HepG2 (cell line): ENCODE measurements around the gene DAZL. TPM values are rescaled to one million over a fixed set of nuclear protein-coding genes. Genes with fewer than 3 reads are reported as not detected.

Source experiments
- ATAC-seq: fragments of 200-7000 bp; cut with Tn5 transposase; 3 replicates; pipeline ENCODE4 v1.9.1; 2020; ENCODE audit warnings: mild to moderate bottlenecking, moderate library complexity
- BruUV-seq: library from RNA; stranded (reverse); fragments of 400-500 nt; replicated peaks from 2 replicates; lab custom pipeline; 2021; lab: Mats Ljungman, UMichigan
- CTCF ChIA-PET: fragments of 300-600 bp; formaldehyde crosslinking; extraction: SDS; loops from one replicate; lab custom pipeline; 2021; ENCODE audit warnings: low total read pairs, inconsistent platforms, low intra/inter-chr PET ratio; lab: Yijun Ruan, JAX
- POLR2A ChIA-PET: fragments of 350-600 bp; sonication (Branson Sonifier 250); formaldehyde crosslinking; loops from one replicate; lab custom pipeline; 2020; ENCODE audit warnings: antibody characterized with exemption, inconsistent platforms; lab: Yijun Ruan, JAX
- DNase-seq: peaks from one replicate; pipeline ENCODE4 v3.0.0-alpha.2; 2015; ENCODE audit warnings: low spot score
- FAIRE-seq: peaks from 3 replicates; lab custom pipeline; 2011; peaks lifted over from hg19 to GRCh38; lab: Jason Lieb, UNC
- H2AFZ ChIP-seq: one replicate; pipeline ENCODE4 v1.6.1; 2011; ENCODE audit warnings: low read length, inconsistent platforms
- H3K27ac ChIP-seq: fragments of 300-600 bp; 3 replicates; pipeline ENCODE4 v1.8.0; 2011; ENCODE audit warnings: mixed run types, mild to moderate bottlenecking, mixed read lengths, low read length, inconsistent platforms; ENCODE audit not compliant: insufficient read depth; ENCODE audit errors: extremely low read length
- H3K27me3 ChIP-seq, 2 experiments: fragments of 200-600 bp in 1 of 2; 2 replicates in 1 of 2; 3 replicates in 1 of 2; pipeline versions ENCODE4 v1.6.0 to v1.8.0; 2011; ENCODE audit warnings: low read length in 2 of 2, mild to moderate bottlenecking in 2 of 2, moderate library complexity in 2 of 2, inconsistent platforms in 1 of 2; ENCODE audit not compliant: insufficient read depth in 2 of 2, control insufficient read depth in 1 of 2
- H3K36me3 ChIP-seq, 2 experiments: fragments of 200-600 bp in 1 of 2; replicated peaks in 1 of 2; 2 replicates in 1 of 2; 3 replicates in 1 of 2; pipeline versions ENCODE4 v1.5.1 to v1.8.0; 2011; ENCODE audit warnings: low read length in 2 of 2, inconsistent platforms in 1 of 2; ENCODE audit not compliant: insufficient read depth in 2 of 2, control insufficient read depth in 1 of 2
- H3K4me1 ChIP-seq: 2 replicates; pipeline ENCODE4 v1.5.1; 2012; ENCODE audit warnings: low read length, inconsistent platforms; ENCODE audit not compliant: insufficient read depth
- H3K4me2 ChIP-seq: 2 replicates; pipeline ENCODE4 v1.6.0; 2011; ENCODE audit warnings: low read depth, low read length, inconsistent platforms
- H3K4me3 ChIP-seq, 3 experiments: fragments of 200-600 bp in 1 of 3; sonication (generic), shearing (Covaris generic) in 1 of 3; replicated peaks in 1 of 3; 2 replicates each; pipeline ENCODE4 v1.5.1; 2011 to 2016; ENCODE audit warnings: low read length in 3 of 3, inconsistent platforms in 2 of 3, low read depth in 2 of 3, mild to moderate bottlenecking in 2 of 3, control low read depth in 1 of 3, mixed read lengths in 1 of 3; ENCODE audit not compliant: insufficient read depth in 1 of 3
- H3K79me2 ChIP-seq: one replicate; pipeline ENCODE4 v1.6.1; 2011; ENCODE audit warnings: low read length, inconsistent platforms; ENCODE audit not compliant: insufficient read depth
- H3K9ac ChIP-seq: 2 replicates; pipeline ENCODE4 v1.6.0; 2011; ENCODE audit warnings: mild to moderate bottlenecking, low read depth, low read length, inconsistent platforms; ENCODE audit not compliant: insufficient read depth
- H3K9me3 ChIP-seq: 2 replicates; pipeline ENCODE4 v1.5.1; 2012; ENCODE audit warnings: mild to moderate bottlenecking, low read length
- H4K20me1 ChIP-seq: 2 replicates; pipeline ENCODE4 v1.6.0; 2011; ENCODE audit warnings: inconsistent platforms, mild to moderate bottlenecking, low read length, moderate library complexity; ENCODE audit not compliant: insufficient read depth
- GFI1 ChIP-seq: sonication (generic); formaldehyde crosslinking; IDR thresholded peaks from 2 replicates; pipeline ENCODE4 v1.5.0; 2020; ENCODE audit warnings: missing genetic modification reagents, mild to moderate bottlenecking, borderline replicate concordance
- HMGA1 ChIP-seq: sonication (generic); formaldehyde crosslinking; conservative IDR thresholded peaks from 2 replicates; pipeline ENCODE4 v1.4.0; 2020; ENCODE audit warnings: missing genetic modification reagents
- IRX3 ChIP-seq: sonication (generic); formaldehyde crosslinking; IDR thresholded peaks from 2 replicates; pipeline ENCODE4 v1.8.1; 2023; ENCODE audit warnings: mild to moderate bottlenecking, low read depth, missing genetic modification reagents, borderline replicate concordance
- KDM5B ChIP-seq: sonication (generic); formaldehyde crosslinking; IDR thresholded peaks from 2 replicates; pipeline ENCODE4 v1.4.0; 2020; ENCODE audit warnings: missing genetic modification reagents, mild to moderate bottlenecking, borderline replicate concordance
- NKX3-1 ChIP-seq: sonication (generic); formaldehyde crosslinking; IDR thresholded peaks from 2 replicates; pipeline ENCODE4 v1.5.0; 2020; ENCODE audit warnings: missing genetic modification reagents
- PAWR ChIP-seq: sonication (generic); formaldehyde crosslinking; IDR thresholded peaks from 2 replicates; pipeline ENCODE4 v1.4.0; 2020; ENCODE audit warnings: missing genetic modification reagents, mild to moderate bottlenecking, borderline replicate concordance
- PHB2 ChIP-seq: fragments of 450-650 bp; IDR thresholded peaks from 2 replicates; pipeline ENCODE4 v1.6.1; 2018; ENCODE audit not compliant: partially characterized antibody
- SMAD1 ChIP-seq: sonication (generic); formaldehyde crosslinking; IDR thresholded peaks from 2 replicates; pipeline ENCODE4 v1.4.0; 2020; ENCODE audit warnings: missing genetic modification reagents, low read depth, mild to moderate bottlenecking, borderline replicate concordance
- TBX2 ChIP-seq: sonication (generic); formaldehyde crosslinking; IDR thresholded peaks from 2 replicates; pipeline ENCODE4 v1.5.0; 2020; ENCODE audit warnings: missing genetic modification reagents, mild to moderate bottlenecking, borderline replicate concordance
- THYN1 ChIP-seq: sonication (generic); formaldehyde crosslinking; IDR thresholded peaks from 2 replicates; pipeline ENCODE4 v1.8.1; 2023; ENCODE audit warnings: low read depth, mild to moderate bottlenecking, moderate library complexity, missing genetic modification reagents, borderline replicate concordance
- ZNF296 ChIP-seq: sonication (generic); formaldehyde crosslinking; conservative IDR thresholded peaks from 2 replicates; pipeline ENCODE4 v1.5.0; 2020; ENCODE audit warnings: mild to moderate bottlenecking, missing genetic modification reagents
- ZNF746 ChIP-seq: sonication (generic); formaldehyde crosslinking; IDR thresholded peaks from 2 replicates; pipeline ENCODE4 v1.8.0; 2022; ENCODE audit warnings: mild to moderate bottlenecking, missing genetic modification reagents
- WGBS: methylation state at CpG from one replicate; pipeline ENCODE4 v1.1.6; 2017; ENCODE audit warnings: low lambda C conversion rate; 5-methylcytosine and 5-hydroxymethylcytosine counted together
- in situ Hi-C: cut with HindIII; loops from 2 replicates; pipeline ENCODE4 v1.10.0; 2017; ENCODE audit warnings: low pct_unique_long_range_greater_than_20kb; ENCODE audit not compliant: extremely low pct_ligation_motif_present
- intact Hi-C: fragments of 100-400 bp; cut with micrococcal nuclease; formaldehyde crosslinking; loops from one replicate; pipeline ENCODE4 v1.10.0; 2022; ENCODE audit not compliant: unreplicated experiment
- polyA plus RNA-seq, 8 experiments: library from polyadenylated mRNA; depleted of rRNA in 3 of 8; stranded (reverse) in 7 of 8; unstranded in 1 of 8; fragments of >200 nt; fragmentation: Illumina TruSeq in 4 of 8; extraction: Trizol in 4 of 8; gene quantifications; 2 replicates each; pipeline versions ENCODE4 v1.2.1 to v1.2.3, GENCODE V29; 2011 to 2016; ENCODE audit warnings: low read depth in 4 of 8, missing spikeins in 1 of 8, mixed read lengths in 1 of 8; ENCODE audit not compliant: insufficient read depth in 1 of 8
- total RNA-seq, 5 experiments: library from RNA; depleted of rRNA; stranded (reverse); fragments of >200 nt; fragmentation: Illumina TruSeq; extraction: Trizol; gene quantifications; 2 replicates each; pipeline ENCODE4 v1.2.3, GENCODE V29; 2016; ENCODE audit warnings: low read depth in 1 of 5
- TF ChIP-seq, protein P1 (sequence below): sonication (generic); formaldehyde crosslinking; IDR thresholded peaks from 2 replicates; pipeline ENCODE4 v1.5.1; 2020; ENCODE audit warnings: missing genetic modification reagents, mild to moderate bottlenecking, borderline replicate concordance
- TF ChIP-seq, protein P2 (sequence below): sonication (generic); formaldehyde crosslinking; conservative IDR thresholded peaks from 2 replicates; pipeline ENCODE4 v1.8.0; 2022; ENCODE audit warnings: low read depth, missing genetic modification reagents
- TF ChIP-seq, protein P3 (sequence below): sonication (generic); formaldehyde crosslinking; IDR thresholded peaks from 2 replicates; pipeline ENCODE4 v1.4.0; 2020; ENCODE audit warnings: low read depth, mild to moderate bottlenecking, missing genetic modification reagents
- TF ChIP-seq, protein P4 (sequence below): sonication (generic); formaldehyde crosslinking; IDR thresholded peaks from 2 replicates; pipeline ENCODE4 v1.4.0; 2020; ENCODE audit warnings: missing genetic modification reagents, mild to moderate bottlenecking, borderline replicate concordance

The DAZL gene
- total and polyA plus RNA-seq, 2 of the 13 experiments (the other 11 are each of a cell fraction or from before 2014, with no cell fraction given) = not detected

DNA sequence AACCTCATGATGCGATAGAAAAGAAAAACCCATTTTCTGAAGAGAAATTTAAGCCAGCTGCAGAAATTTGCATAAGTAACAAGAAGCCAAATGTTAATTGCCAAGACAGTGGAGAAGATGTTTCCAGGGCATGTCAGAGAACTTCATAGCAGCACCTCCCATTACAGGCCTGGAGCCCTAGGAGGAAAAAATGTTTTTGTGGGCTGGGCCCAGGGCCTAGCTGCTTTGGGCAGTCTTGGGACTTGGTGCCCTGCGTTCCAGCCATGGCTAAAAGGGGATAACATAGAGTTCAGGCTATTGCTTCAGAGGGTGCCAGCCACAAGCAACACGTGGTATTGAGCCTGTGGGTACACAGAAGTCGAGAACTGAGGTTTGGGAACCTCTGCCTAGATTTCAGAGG is 10.9 kb upstream of the DAZL start:
- 16% methylated on average over 3 of the region's 4 CpGs for WGBS
- FAIRE-seq = no peak
- TF ChIP-seq ZNF296 (no peak), THYN1 (no peak), KDM5B (CRISPR knock-in tag) (no peak), PHB2 (no peak), TBX2 (CRISPR knock-in tag) (no peak), HMGA1 (no peak), SMAD1 (no peak), GFI1 (CRISPR knock-in tag) (no peak), ZNF746 (CRISPR knock-in tag) (no peak), IRX3 (CRISPR knock-in tag) (no peak), NKX3-1 (no peak), PAWR (CRISPR knock-in tag) (no peak)
- TF ChIP-seq, protein P1, sequence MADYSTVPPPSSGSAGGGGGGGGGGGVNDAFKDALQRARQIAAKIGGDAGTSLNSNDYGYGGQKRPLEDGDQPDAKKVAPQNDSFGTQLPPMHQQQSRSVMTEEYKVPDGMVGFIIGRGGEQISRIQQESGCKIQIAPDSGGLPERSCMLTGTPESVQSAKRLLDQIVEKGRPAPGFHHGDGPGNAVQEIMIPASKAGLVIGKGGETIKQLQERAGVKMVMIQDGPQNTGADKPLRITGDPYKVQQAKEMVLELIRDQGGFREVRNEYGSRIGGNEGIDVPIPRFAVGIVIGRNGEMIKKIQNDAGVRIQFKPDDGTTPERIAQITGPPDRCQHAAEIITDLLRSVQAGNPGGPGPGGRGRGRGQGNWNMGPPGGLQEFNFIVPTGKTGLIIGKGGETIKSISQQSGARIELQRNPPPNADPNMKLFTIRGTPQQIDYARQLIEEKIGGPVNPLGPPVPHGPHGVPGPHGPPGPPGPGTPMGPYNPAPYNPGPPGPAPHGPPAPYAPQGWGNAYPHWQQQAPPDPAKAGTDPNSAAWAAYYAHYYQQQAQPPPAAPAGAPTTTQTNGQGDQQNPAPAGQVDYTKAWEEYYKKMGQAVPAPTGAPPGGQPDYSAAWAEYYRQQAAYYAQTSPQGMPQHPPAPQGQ (CRISPR knock-in tag) = no peak
- TF ChIP-seq, protein P2, sequence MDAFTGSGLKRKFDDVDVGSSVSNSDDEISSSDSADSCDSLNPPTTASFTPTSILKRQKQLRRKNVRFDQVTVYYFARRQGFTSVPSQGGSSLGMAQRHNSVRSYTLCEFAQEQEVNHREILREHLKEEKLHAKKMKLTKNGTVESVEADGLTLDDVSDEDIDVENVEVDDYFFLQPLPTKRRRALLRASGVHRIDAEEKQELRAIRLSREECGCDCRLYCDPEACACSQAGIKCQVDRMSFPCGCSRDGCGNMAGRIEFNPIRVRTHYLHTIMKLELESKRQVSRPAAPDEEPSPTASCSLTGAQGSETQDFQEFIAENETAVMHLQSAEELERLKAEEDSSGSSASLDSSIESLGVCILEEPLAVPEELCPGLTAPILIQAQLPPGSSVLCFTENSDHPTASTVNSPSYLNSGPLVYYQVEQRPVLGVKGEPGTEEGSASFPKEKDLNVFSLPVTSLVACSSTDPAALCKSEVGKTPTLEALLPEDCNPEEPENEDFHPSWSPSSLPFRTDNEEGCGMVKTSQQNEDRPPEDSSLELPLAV (CRISPR knock-in tag) = no peak
- TF ChIP-seq, protein P3, sequence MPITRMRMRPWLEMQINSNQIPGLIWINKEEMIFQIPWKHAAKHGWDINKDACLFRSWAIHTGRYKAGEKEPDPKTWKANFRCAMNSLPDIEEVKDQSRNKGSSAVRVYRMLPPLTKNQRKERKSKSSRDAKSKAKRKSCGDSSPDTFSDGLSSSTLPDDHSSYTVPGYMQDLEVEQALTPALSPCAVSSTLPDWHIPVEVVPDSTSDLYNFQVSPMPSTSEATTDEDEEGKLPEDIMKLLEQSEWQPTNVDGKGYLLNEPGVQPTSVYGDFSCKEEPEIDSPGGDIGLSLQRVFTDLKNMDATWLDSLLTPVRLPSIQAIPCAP (CRISPR knock-in tag) = no peak
- TF ChIP-seq, protein P4, sequence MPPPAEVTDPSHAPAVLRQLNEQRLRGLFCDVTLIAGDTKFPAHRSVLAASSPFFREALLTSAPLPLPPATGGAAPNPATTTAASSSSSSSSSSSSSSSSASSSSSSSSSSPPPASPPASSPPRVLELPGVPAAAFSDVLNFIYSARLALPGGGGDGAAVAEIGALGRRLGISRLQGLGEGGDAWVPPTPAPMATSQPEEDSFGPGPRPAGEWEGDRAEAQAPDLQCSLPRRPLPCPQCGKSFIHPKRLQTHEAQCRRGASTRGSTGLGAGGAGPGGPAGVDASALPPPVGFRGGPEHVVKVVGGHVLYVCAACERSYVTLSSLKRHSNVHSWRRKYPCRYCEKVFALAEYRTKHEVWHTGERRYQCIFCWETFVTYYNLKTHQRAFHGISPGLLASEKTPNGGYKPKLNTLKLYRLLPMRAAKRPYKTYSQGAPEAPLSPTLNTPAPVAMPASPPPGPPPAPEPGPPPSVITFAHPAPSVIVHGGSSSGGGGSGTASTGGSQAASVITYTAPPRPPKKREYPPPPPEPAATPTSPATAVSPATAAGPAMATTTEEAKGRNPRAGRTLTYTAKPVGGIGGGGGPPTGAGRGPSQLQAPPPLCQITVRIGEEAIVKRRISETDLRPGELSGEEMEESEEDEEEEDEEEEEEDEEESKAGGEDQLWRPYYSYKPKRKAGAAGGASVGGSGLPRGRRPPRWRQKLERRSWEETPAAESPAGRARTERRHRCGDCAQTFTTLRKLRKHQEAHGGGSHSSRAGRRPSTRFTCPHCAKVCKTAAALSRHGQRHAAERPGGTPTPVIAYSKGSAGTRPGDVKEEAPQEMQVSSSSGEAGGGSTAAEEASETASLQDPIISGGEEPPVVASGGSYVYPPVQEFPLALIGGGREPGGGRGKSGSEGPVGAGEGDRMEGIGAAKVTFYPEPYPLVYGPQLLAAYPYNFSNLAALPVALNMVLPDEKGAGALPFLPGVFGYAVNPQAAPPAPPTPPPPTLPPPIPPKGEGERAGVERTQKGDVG = no peak

More for the DNA sequence above, 10.9 kb upstream of the DAZL start:
- Histone ChIP-seq H2AFZ (no peak overlapping the region), H3K4me1 (no peaks in the 10 kb centered on the region), H3K79me2 (no peaks in the 10 kb centered on the region), H3K9me3 (no peaks in the 10 kb centered on the region; the same call in 1 of the 2 replicates), H3K27ac (no peak overlapping the region), H3K27me3 (no peaks in the 10 kb centered on the region), H3K36me3 (no peaks in the 10 kb centered on the region), H3K4me3 (no peak overlapping the region), H3K9ac (no peak overlapping the region), H4K20me1 (no peaks in the 10 kb centered on the region), H3K4me2 (no peak overlapping the region)
- intact Hi-C loops = no loop called here
- POLR2A ChIA-PET = no interaction called here
- ATAC-seq = no peak
- DNase-seq = no peak
- no TSS peak for BruUV-seq
- in situ Hi-C loops = loop anchor here (25.0 kb wide), 1 partner anchor 421 kb away; no protein-coding TSS in a partner anchor
- CTCF ChIA-PET = no interaction called here
